Measurements from ENCODE around the gene CRK.
"Not testable (repeated sequence)": the region's sequence is repeated elsewhere in the genome, so short reads cannot be mapped to it uniquely, and the experiment has no call there.

CRK gene

GRCh38 chr17:1379930-1380313, 76.1 kb downstream of the CRK start:
- no peak for DNase-seq

- DNase-seq, result no peak
Measured at GRCh38 chr17:1379208-1379929, 76.7 kb downstream of the CRK start.

- not testable (repeated sequence) for DNase-seq
Measured at GRCh38 chr17:1378476-1378860, 77.6 kb downstream of the CRK start.

- DNase-seq, result no peak
Measured at GRCh38 chr17:1377334-1377733, 78.7 kb downstream of the CRK start.

GRCh38 chr17:1376061-1376460, 80.0 kb downstream of the CRK start:
- DNase-seq, result no peak

- no peak for DNase-seq
Measured at GRCh38 chr17:1375615-1376014, 80.4 kb downstream of the CRK start.

GRCh38 chr17:1374431-1375177, 81.4 kb downstream of the CRK start:
- DNase-seq, result no peak

GRCh38 chr17:1373707-1374237, 82.3 kb downstream of the CRK start:
- DNase-seq, result no peak

- DNase-seq, result no peak
Measured at GRCh38 chr17:1372618-1373017, 83.4 kb downstream of the CRK start.

- no peak for DNase-seq
Measured at GRCh38 chr17:1371893-1372590, 84.0 kb downstream of the CRK start.

Data from NCI-H1930 (cell line).